Stimulated activated naive CD8-positive, alpha-beta T cell treated with anti-CD3 and anti-CD28 coated beads, Interleukin-15, Interleukin-2, amounts not matched to agents 100 ng/mL and 50 ng/mL, for 24 hours (primary cell): ENCODE data around the gene KHNYN.
"Not testable (repeated sequence)": the region's sequence is repeated elsewhere in the genome, so short reads cannot be mapped to it uniquely, and the experiment has no call there.

Experiments
- H3K27ac Mint-ChIP-seq: one replicate; pipeline ENCODE4 v1.8.0; 2021; ENCODE audit warnings: mild to moderate bottlenecking, mixed read lengths
- H3K27me3 Mint-ChIP-seq: one replicate; pipeline ENCODE4 v1.8.0; 2021; ENCODE audit warnings: mixed read lengths
- H3K36me3 Mint-ChIP-seq: one replicate; pipeline ENCODE4 v1.8.0; 2021; ENCODE audit warnings: low read depth, mixed read lengths
- H3K4me1 Mint-ChIP-seq: one replicate; pipeline ENCODE4 v1.8.0; 2021; ENCODE audit warnings: low read depth, mixed read lengths
- H3K4me3 Mint-ChIP-seq: one replicate; pipeline ENCODE4 v1.8.0; 2021; ENCODE audit warnings: mild to moderate bottlenecking, mixed read lengths
- H3K9me3 Mint-ChIP-seq: one replicate; pipeline ENCODE4 v1.8.0; 2021; ENCODE audit warnings: mixed read lengths

Gene KHNYN

GRCh38 chr14:24437020-24437735 lies 7.4 kb downstream of the KHNYN start:
- H3K36me3 Mint-ChIP-seq = peaks cover 59% of the 10 kb centered on the region
- no peaks in the 10 kb centered on the region for H3K9me3 Mint-ChIP-seq
- H3K4me1 Mint-ChIP-seq = peaks cover 63% of the 10 kb centered on the region
- peak overlapping the region; percentile 29 for H3K4me3 Mint-ChIP-seq
- H3K27ac Mint-ChIP-seq = peak overlapping the region; percentile 81
- H3K27me3 Mint-ChIP-seq = no peaks in the 10 kb centered on the region

DNA sequence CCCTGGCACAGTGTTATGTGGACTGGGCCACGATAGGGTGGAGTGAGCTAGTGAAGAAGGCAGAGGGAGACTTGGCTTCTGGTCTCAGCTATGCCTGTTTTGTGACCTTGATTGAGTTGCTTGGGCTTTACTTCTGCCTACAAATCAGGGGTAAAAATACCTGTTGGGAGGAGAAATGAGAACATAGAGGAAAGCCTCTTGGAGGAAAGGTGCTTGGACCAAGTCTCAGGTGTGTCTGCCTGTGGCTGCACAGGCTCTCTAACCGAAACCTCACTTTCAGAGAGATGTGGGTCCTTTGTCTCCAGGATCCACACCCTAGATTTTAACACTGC lies 7.9 kb downstream of the KHNYN start:
- H3K36me3 Mint-ChIP-seq = peaks cover 59% of the 10 kb centered on the region
- H3K4me3 Mint-ChIP-seq = no peak overlapping the region
- peaks cover 66% of the 10 kb centered on the region for H3K4me1 Mint-ChIP-seq
- no peaks in the 10 kb centered on the region for H3K9me3 Mint-ChIP-seq
- H3K27me3 Mint-ChIP-seq = no peaks in the 10 kb centered on the region
- peak overlapping the region; percentile 57 for H3K27ac Mint-ChIP-seq

DNA sequence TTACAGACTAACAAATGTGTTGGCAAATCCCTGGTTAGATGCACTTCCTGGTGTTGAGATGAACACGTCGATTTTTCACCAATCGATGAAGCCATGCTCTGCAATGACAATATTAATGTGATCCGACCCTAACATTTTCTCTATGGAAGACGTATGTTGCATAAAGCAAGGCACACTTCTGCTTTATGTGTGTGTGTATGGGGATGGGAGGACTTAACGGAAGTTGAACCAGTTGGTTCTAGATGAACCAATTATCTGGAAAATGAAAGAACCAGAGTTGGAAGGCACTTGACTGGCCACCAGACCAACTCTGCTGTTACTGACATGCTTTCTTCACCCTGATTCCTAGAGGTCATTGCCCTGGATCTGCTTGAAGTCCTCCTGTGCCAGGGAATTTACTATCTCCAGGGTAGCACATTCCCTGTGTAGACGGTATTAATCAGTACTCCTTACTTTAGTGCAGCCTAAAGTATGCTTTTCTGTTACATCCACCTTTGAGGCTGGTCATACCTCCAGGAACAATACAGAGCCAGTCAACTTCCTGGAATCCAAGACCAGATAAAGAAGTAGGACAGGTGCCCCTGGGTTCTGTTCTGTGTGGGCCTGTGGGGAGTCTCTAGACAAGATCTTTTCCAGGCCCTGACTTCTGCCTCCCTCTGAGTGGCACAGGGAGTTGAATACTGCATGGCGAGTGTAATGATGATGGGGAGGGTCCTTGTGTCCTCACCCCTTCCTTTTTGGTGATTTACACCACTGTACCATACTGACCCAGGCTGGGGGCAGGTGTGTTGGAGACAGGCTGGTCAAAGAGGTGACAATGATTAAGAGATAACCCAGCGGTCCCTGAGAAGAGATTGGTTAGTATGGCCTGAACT lies 8.7 kb downstream of the KHNYN start:
- Mint-ChIP-seq H3K36me3 (peaks cover 53% of the 10 kb centered on the region), H3K27ac (peak overlapping the region; percentile 18), H3K27me3 (no peaks in the 10 kb centered on the region), H3K9me3 (no peaks in the 10 kb centered on the region), H3K4me3 (no peak overlapping the region), H3K4me1 (peaks cover 64% of the 10 kb centered on the region)

DNA sequence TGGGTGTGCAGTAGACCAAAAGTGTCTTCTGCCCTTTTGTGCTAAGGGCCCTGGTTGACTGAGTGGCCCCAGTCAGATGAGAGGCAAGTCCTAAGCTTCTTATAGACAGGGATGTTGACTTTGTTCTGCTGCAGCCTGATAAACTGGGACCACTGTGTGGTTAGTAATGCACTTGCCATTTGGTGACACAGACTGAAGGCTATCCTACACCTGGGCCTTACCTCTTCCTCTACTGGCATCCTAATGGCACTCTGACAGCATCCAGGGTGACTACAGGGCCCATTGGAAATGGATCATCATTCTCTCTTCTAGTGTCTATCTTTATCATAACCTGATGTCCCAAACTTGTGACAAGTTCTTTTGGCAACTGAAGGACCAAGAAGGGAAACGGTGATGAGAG lies 9.5 kb downstream of the KHNYN start:
- H3K4me3 Mint-ChIP-seq = peak overlapping the region; percentile 6
- H3K4me1 Mint-ChIP-seq = peaks cover 68% of the 10 kb centered on the region
- no peaks in the 10 kb centered on the region for H3K9me3 Mint-ChIP-seq
- peak overlapping the region; percentile 18 for H3K27ac Mint-ChIP-seq
- peaks cover 48% of the 10 kb centered on the region for H3K36me3 Mint-ChIP-seq
- no peaks in the 10 kb centered on the region for H3K27me3 Mint-ChIP-seq

GRCh38 chr14:24439830-24440605 lies 10.3 kb downstream of the KHNYN start:
- Mint-ChIP-seq H3K27me3 (no peaks in the 10 kb centered on the region), H3K4me3 (peak overlapping the region; percentile 6), H3K4me1 (peaks cover 69% of the 10 kb centered on the region), H3K36me3 (peaks cover 49% of the 10 kb centered on the region), H3K27ac (peak overlapping the region; percentile 63), H3K9me3 (no peaks in the 10 kb centered on the region)

DNA sequence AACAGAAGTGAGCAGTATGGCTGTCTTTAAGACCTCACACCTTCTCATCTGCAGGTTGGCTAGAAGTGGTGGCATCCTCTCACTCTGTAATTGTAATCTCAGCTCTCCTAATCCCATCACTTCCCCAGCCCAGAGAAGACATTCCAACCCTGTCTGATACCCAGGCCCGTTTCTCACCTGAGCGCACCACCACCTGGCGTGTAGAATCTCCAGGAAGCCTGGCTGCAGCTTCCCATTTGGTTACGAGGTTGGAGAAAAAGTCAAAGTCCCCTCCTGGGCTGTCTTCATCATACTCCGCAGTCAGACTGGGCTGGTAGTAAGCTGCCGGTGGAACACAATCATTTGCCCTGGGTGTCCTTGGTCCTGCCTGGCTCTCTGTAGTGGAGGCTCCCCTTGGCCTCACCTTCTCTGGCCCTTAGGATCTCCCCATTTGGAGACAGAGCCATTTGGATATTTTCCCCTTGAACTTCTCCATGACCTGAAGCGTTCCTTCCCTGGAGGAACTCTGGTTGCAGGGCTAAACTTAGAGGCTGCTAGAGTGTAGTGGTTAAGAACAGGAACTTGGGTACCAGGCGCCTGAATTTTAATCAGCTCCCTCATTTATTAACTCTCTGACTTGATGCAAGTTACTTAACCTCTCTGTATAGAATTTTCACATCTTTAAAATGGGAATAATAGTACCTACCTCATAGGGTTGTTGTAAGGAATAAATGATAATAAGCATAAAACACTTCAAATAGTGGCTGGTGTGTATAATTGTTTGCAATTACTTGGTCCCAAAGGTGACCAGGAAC lies 11.0 kb downstream of the KHNYN start:
- Mint-ChIP-seq H3K36me3 (peaks cover 49% of the 10 kb centered on the region), H3K27ac (peak overlapping the region; percentile 98), H3K9me3 (no peaks in the 10 kb centered on the region), H3K4me1 (peaks cover 65% of the 10 kb centered on the region), H3K27me3 (no peaks in the 10 kb centered on the region), H3K4me3 (peak overlapping the region; percentile 93)

DNA sequence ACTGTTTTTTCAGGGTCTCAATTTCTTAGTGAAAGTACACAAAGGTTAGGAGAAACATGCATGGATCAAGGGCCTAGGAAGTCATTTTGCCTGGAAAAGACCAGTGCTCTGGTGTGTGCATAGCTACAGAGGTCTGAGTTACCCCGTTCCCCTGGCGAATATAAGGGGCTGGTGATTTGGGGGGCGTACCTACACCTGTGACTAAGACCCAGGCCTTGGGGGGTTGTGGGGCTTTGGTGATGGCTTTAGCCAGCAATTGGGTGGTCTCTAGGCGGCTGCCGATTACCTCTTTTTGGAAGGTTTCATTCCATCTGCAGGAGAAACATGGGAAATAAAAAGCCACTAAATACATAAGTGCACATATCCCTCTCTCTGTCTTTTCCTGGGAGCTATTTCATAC lies 11.7 kb downstream of the KHNYN start:
- Mint-ChIP-seq H3K4me1 (peaks cover 61% of the 10 kb centered on the region), H3K4me3 (peak overlapping the region; percentile 93), H3K9me3 (no peaks in the 10 kb centered on the region), H3K27ac (peak overlapping the region; percentile 98), H3K27me3 (no peaks in the 10 kb centered on the region), H3K36me3 (peaks cover 49% of the 10 kb centered on the region)

GRCh38 chr14:24441904-24442239 lies 12.1 kb downstream of the KHNYN start:
- Mint-ChIP-seq H3K9me3 (no peaks in the 10 kb centered on the region), H3K27me3 (no peaks in the 10 kb centered on the region), H3K4me1 (peaks cover 57% of the 10 kb centered on the region), H3K36me3 (peaks cover 45% of the 10 kb centered on the region), H3K4me3 (peak overlapping the region; percentile 93), H3K27ac (peak overlapping the region; percentile 98)

DNA sequence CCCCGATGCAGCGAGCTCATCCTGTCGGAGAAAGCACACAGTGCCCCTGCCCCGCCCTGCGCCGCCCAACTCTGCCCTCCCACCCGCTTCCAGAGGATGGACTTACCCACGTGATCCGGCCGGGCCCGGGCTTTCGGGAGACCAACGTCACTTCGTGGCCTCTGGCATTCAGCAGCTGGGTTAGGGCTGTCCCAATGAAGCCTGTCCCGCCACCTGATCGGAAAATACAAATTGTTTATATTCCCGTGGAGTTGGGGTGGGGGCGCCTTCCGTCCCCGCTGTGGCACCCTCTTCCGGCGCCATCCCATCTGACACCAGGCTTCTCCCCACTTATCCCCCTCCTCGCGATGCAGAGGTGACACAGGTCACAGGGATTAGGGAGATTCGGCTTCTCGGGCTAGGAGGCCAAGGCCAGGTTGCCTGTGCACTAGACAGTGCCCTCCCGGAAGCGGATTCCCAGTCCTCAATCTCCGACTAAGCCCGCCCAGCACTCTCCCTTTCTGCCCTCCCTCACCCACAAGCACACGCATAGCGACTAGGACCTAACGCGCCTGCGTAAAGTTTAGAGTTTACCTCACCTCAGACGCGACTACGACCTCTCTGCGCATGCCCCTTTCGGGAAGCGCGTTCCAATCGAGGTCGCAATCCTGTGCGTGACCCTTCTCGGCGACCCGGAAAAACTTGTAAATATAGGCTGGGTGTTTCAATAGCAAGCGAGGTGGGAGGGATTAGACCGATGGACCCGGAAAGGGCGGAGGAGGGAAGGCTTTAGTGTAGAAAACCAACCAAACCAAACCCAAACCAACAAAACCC lies 12.7 kb downstream of the KHNYN start, which contains the start of gene SDR39U1:
SDR39U1 (minus strand) TSS at position 537 of the 813 bp plus-strand sequence; CDS start at position 530, 7 bp downstream.
- H3K27me3 Mint-ChIP-seq = no peaks in the 10 kb centered on the region
- H3K9me3 Mint-ChIP-seq = no peaks in the 10 kb centered on the region
- peaks cover 43% of the 10 kb centered on the region for H3K36me3 Mint-ChIP-seq
- peak within 1 kb of the TSS; percentile 93 for H3K4me3 Mint-ChIP-seq
- peaks cover 51% of the 10 kb centered on the region for H3K4me1 Mint-ChIP-seq
- H3K27ac Mint-ChIP-seq = peak within 1 kb of the TSS; percentile 98

DNA sequence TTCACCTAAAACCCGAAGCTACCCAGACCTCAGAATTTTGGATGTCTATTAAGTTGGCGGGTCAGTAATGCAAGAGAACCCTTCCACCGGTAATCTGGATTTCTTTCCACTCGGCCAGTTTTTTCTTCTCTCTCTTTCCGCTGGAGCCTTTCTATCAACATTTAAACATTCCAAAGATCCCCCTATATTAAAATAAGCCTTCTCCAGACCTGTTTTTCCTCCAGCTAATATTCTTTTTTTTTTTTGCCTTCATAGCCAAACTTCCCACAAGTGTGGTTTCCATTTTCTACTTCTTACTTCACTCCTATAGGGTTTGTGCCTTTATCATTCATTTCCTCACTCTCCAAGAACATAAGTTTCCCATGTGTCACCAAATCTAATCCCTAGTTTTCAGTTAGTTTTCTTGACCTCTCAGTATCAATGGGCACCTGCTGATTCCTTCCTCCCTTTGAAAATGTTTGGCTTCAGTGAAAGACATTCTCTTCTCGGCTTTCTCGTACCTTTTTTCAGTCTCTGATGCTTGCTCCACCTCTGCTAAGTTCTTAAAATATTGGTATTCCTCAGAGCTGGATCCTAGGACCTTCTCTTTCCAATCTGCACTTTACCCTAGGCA lies 13.4 kb downstream of the KHNYN start:
- H3K27me3 Mint-ChIP-seq = no peaks in the 10 kb centered on the region
- peaks cover 36% of the 10 kb centered on the region for H3K36me3 Mint-ChIP-seq
- H3K27ac Mint-ChIP-seq = peak overlapping the region; percentile 98
- H3K9me3 Mint-ChIP-seq = no peaks in the 10 kb centered on the region
- H3K4me3 Mint-ChIP-seq = peak overlapping the region; percentile 93
- H3K4me1 Mint-ChIP-seq = peaks cover 44% of the 10 kb centered on the region

- H3K4me1 Mint-ChIP-seq = not testable (repeated sequence)
Measured at GRCh38 chr14:24450828-24451227, 21.1 kb downstream of the KHNYN start.

DNA sequence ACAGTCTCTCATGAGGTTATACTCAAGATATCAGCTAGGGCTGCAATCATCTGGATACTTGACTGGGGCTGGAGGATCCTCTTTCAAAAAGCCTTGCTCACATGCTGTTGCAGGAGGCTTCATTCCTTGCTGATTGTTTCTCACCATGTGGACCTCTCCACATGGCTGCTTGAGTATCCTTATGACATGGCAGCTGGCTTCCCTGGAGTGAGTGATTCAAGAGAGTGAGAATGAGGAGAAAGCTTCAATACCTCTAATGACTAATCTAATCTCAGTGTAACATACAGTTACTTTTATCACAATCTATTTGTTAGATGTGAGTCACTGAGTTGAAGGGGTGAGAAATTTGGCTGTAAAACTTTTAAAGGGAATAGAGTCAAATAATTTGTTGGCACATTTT lies 27.2 kb downstream of the KHNYN start:
- Mint-ChIP-seq H3K27ac (no peak overlapping the region), H3K9me3 (peaks cover 7% of the 10 kb centered on the region), H3K36me3 (peaks cover 29% of the 10 kb centered on the region), H3K4me3 (no peak overlapping the region), H3K4me1 (no peaks in the 10 kb centered on the region), H3K27me3 (no peaks in the 10 kb centered on the region)

More at GRCh38 chr14:24450828-24451227, 21.1 kb downstream of the KHNYN start:
- H3K4me3 Mint-ChIP-seq, H3K27me3 Mint-ChIP-seq, H3K27ac Mint-ChIP-seq, H3K9me3 Mint-ChIP-seq: not testable (repeated sequence)
- peaks cover 34% of the 10 kb centered on the region for H3K36me3 Mint-ChIP-seq

GRCh38 chr14:24458736-24459135 lies 29.0 kb downstream of the KHNYN start:
- H3K27ac Mint-ChIP-seq = no peak overlapping the region
- H3K27me3 Mint-ChIP-seq = no peaks in the 10 kb centered on the region
- peaks cover 5% of the 10 kb centered on the region for H3K4me1 Mint-ChIP-seq
- H3K4me3 Mint-ChIP-seq = no peak overlapping the region
- peaks cover 19% of the 10 kb centered on the region for H3K36me3 Mint-ChIP-seq
- peaks cover 3% of the 10 kb centered on the region for H3K9me3 Mint-ChIP-seq
